ENCODE results near the gene HSD17B1.
"Not testable (repeated sequence)": the region's sequence is repeated elsewhere in the genome, so short reads cannot be mapped to it uniquely, and the experiment has no call there.

Gene HSD17B1

GRCh38 chr17:42541041-42541833 lies 11.5 kb upstream of the HSD17B1 start:
- H3K4me1 ChIP-seq (ENCODE audit: low read length): peaks cover 6% of the 10 kb centered on the region; the same call in 1 of the 2 replicates
- no peak overlapping the region for H3K4me2 ChIP-seq (ENCODE audit: low read depth, low read length)
- peaks cover 5% of the 10 kb centered on the region; the same call in 1 of the 2 replicates for H3F3A ChIP-seq (ENCODE audit: insufficient read depth, low read length)
- no peaks in the 10 kb centered on the region for H4K20me1 ChIP-seq (ENCODE audit: insufficient read depth, low read length)
- H3K4me3 ChIP-seq (ENCODE audit: low read length): no peak overlapping the region
- DNase-seq: no peak
- no peaks in the 10 kb centered on the region for H3K9me2 ChIP-seq (replicated peaks; ENCODE audit: insufficient read depth, low read length)
- no peaks in the 10 kb centered on the region for H3K36me3 ChIP-seq (replicated peaks; ENCODE audit: insufficient read depth, low read length)
- TF ChIP-seq CTCF (IDR thresholded peaks at IDR 0.05; ENCODE audit: low read length) (no peak), EZH2phosphoT487 (IDR thresholded peaks at IDR 0.05; ENCODE audit: low read length) (no peak), EZH2 (optimal IDR thresholded peaks at IDR 0.05; ENCODE audit: low read depth, low read length) (no peak)
- H3K9ac ChIP-seq (ENCODE audit: low read length): no peak overlapping the region
- peaks cover 11% of the 10 kb centered on the region for H3K79me2 ChIP-seq (ENCODE audit: low read length)
- no peak overlapping the region for H3K27ac ChIP-seq (ENCODE audit: low read length)
- H3K27me3 ChIP-seq (replicated peaks; ENCODE audit: insufficient read depth, low read length): no peaks in the 10 kb centered on the region
- H2AFZ ChIP-seq (ENCODE audit: low read length): no peak overlapping the region
- H3K9me3 ChIP-seq (replicated peaks; ENCODE audit: insufficient read depth, low read length): no peaks in the 10 kb centered on the region

GRCh38 chr17:42543190-42544079 lies 9.3 kb upstream of the HSD17B1 start:
- H4K20me1 ChIP-seq (ENCODE audit: insufficient read depth, low read length): no peaks in the 10 kb centered on the region
- H2AFZ ChIP-seq (ENCODE audit: low read length): no peak overlapping the region
- H3K9me3 ChIP-seq (replicated peaks; ENCODE audit: insufficient read depth, low read length): no peaks in the 10 kb centered on the region
- no peak overlapping the region for H3K27ac ChIP-seq (ENCODE audit: low read length)
- no peaks in the 10 kb centered on the region for H3K4me1 ChIP-seq (ENCODE audit: low read length)
- no peaks in the 10 kb centered on the region for H3K9me2 ChIP-seq (replicated peaks; ENCODE audit: insufficient read depth, low read length)
- H3K9ac ChIP-seq (ENCODE audit: low read length): no peak overlapping the region
- DNase-seq: no peak
- H3K36me3 ChIP-seq (replicated peaks; ENCODE audit: insufficient read depth, low read length): no peaks in the 10 kb centered on the region
- H3F3A ChIP-seq (ENCODE audit: insufficient read depth, low read length): no peaks in the 10 kb centered on the region
- no peaks in the 10 kb centered on the region for H3K79me2 ChIP-seq (ENCODE audit: low read length)
- no peak overlapping the region for H3K4me3 ChIP-seq (ENCODE audit: low read length)
- TF ChIP-seq CTCF (IDR thresholded peaks at IDR 0.05; ENCODE audit: low read length): no peak
- TF ChIP-seq EZH2phosphoT487 (IDR thresholded peaks at IDR 0.05; ENCODE audit: low read length): no peak
- TF ChIP-seq EZH2 (optimal IDR thresholded peaks at IDR 0.05; ENCODE audit: low read depth, low read length): no peak
- H3K4me2 ChIP-seq (ENCODE audit: low read depth, low read length): no peak overlapping the region
- no peaks in the 10 kb centered on the region for H3K27me3 ChIP-seq (replicated peaks; ENCODE audit: insufficient read depth, low read length)

GRCh38 chr17:42544874-42545283 lies 7.8 kb upstream of the HSD17B1 start:
- H2AFZ ChIP-seq (ENCODE audit: low read length): no peak overlapping the region
- H3K4me2 ChIP-seq (ENCODE audit: low read depth, low read length): no peak overlapping the region
- no peaks in the 10 kb centered on the region for H3K9me2 ChIP-seq (replicated peaks; ENCODE audit: insufficient read depth, low read length)
- H3K9me3 ChIP-seq (replicated peaks; ENCODE audit: insufficient read depth, low read length): no peaks in the 10 kb centered on the region
- no peak overlapping the region for H3K4me3 ChIP-seq (ENCODE audit: low read length)
- H3K36me3 ChIP-seq (replicated peaks; ENCODE audit: insufficient read depth, low read length): no peaks in the 10 kb centered on the region
- H3K79me2 ChIP-seq (ENCODE audit: low read length): no peaks in the 10 kb centered on the region
- no peaks in the 10 kb centered on the region for H4K20me1 ChIP-seq (ENCODE audit: insufficient read depth, low read length)
- H3K27me3 ChIP-seq (replicated peaks; ENCODE audit: insufficient read depth, low read length): no peaks in the 10 kb centered on the region
- H3K9ac ChIP-seq (ENCODE audit: low read length): no peak overlapping the region
- H3K4me1 ChIP-seq (ENCODE audit: low read length): 0 out of 2 replicates have a peak, but pooled peaks cover 4% of the 10 kb centered on the region
- no peaks in the 10 kb centered on the region for H3F3A ChIP-seq (ENCODE audit: insufficient read depth, low read length)
- no peak for TF ChIP-seq CTCF (IDR thresholded peaks at IDR 0.05; ENCODE audit: low read length)
- TF ChIP-seq EZH2phosphoT487 (IDR thresholded peaks at IDR 0.05; ENCODE audit: low read length): no peak
- no peak for TF ChIP-seq EZH2 (optimal IDR thresholded peaks at IDR 0.05; ENCODE audit: low read depth, low read length)
- DNase-seq: no peak
- H3K27ac ChIP-seq (ENCODE audit: low read length): no peak overlapping the region

GRCh38 chr17:42545755-42546505 lies 6.8 kb upstream of the HSD17B1 start:
- not testable (repeated sequence) for H4K20me1 ChIP-seq (ENCODE audit: insufficient read depth, low read length); H3K9me3 ChIP-seq (replicated peaks; ENCODE audit: insufficient read depth, low read length); H3K4me2 ChIP-seq (ENCODE audit: low read depth, low read length); H3K9me2 ChIP-seq (replicated peaks; ENCODE audit: insufficient read depth, low read length); H3K4me3 ChIP-seq (ENCODE audit: low read length); H3K27ac ChIP-seq (ENCODE audit: low read length); DNase-seq; H3K4me1 ChIP-seq (ENCODE audit: low read length); H3K9ac ChIP-seq (ENCODE audit: low read length); H3K36me3 ChIP-seq (replicated peaks; ENCODE audit: insufficient read depth, low read length); H2AFZ ChIP-seq (ENCODE audit: low read length); H3K27me3 ChIP-seq (replicated peaks; ENCODE audit: insufficient read depth, low read length); H3F3A ChIP-seq (ENCODE audit: insufficient read depth, low read length); H3K79me2 ChIP-seq (ENCODE audit: low read length)
